B cell (primary cell): Measurements from ENCODE around the gene CCDC91. TPM values are rescaled to one million over a fixed set of nuclear protein-coding genes. Genes with fewer than 3 reads are reported as not detected.

Experiments used
- ATAC-seq: fragments of 200-7000 bp; cut with Tn5 transposase; one replicate; pipeline ENCODE4 v1.10.0; 2021; ENCODE audit warnings: low read depth, mild to moderate bottlenecking, moderate number of reproducible peaks, moderate library complexity
- CTCF ChIA-PET: fragments of 350-600 bp; sonication (Branson Sonifier 250); formaldehyde crosslinking; loops from one replicate; lab custom pipeline; 2021; ENCODE audit warnings: antibody characterized with exemption, inconsistent platforms; lab: Charles Lee
- POLR2A ChIA-PET: fragments of 350-600 bp; sonication (Branson Sonifier 250); formaldehyde crosslinking; loops from one replicate; lab custom pipeline; 2021; ENCODE audit warnings: antibody characterized with exemption; lab: Charles Lee
- DNase-seq: peaks from one replicate; pipeline ENCODE4 v3.0.0; 2013
- H2AFZ ChIP-seq: 2 replicates; pipeline ENCODE4 v1.6.1; 2012; ENCODE audit warnings: mild to moderate bottlenecking, low read depth, low read length; ENCODE audit not compliant: insufficient read depth, poor library complexity, severe bottlenecking
- H3K27ac ChIP-seq, 2 donors: 1 replicate in 1 of 2; 2 replicates in 1 of 2; pipeline ENCODE4 v1.5.1; 2012 to 2013; ENCODE audit warnings: low read length in 2 of 2, mild to moderate bottlenecking in 2 of 2, moderate library complexity in 1 of 2
- H3K27me3 ChIP-seq, 4 experiments: fragments of 200-600 bp in 1 of 4; sonication (generic) in 1 of 4; replicated peaks in 1 of 4; 1 replicate in 2 of 4; 2 replicates in 2 of 4; pipeline versions ENCODE4 v1.6.1 to v1.7.0; 2013 to 2016; ENCODE audit warnings: low read length in 3 of 4, mild to moderate bottlenecking in 2 of 4, mixed read lengths in 1 of 4, moderate library complexity in 1 of 4; ENCODE audit not compliant: insufficient read depth in 4 of 4, control insufficient read depth in 3 of 4; ENCODE audit errors: control extremely low read depth in 1 of 4
- H3K36me3 ChIP-seq, 2 experiments: replicated peaks in 1 of 2; 1 replicate in 1 of 2; 2 replicates in 1 of 2; pipeline versions ENCODE4 v1.6.1 to v1.7.1; 2013; ENCODE audit warnings: low read length in 1 of 2; ENCODE audit not compliant: insufficient read depth in 2 of 2, control insufficient read depth in 1 of 2; ENCODE audit errors: control extremely low read depth in 1 of 2, extremely low read depth in 1 of 2
- H3K4me1 ChIP-seq, 2 donors: fragments of 200-600 bp in 1 of 2; sonication (generic) in 1 of 2; 1 replicate in 1 of 2; 2 replicates in 1 of 2; pipeline versions ENCODE4 v1.5.1 to v1.6.1; 2013 to 2017; ENCODE audit warnings: low read length in 2 of 2; ENCODE audit not compliant: control insufficient read depth in 2 of 2, insufficient read depth in 2 of 2
- H3K4me2 ChIP-seq: replicated peaks from 2 replicates; pipeline ENCODE3; 2012; ENCODE audit warnings: mild to moderate bottlenecking, low read depth, low read length; ENCODE audit not compliant: poor library complexity, severe bottlenecking
- H3K4me3 ChIP-seq, 5 experiments: fragments of 200-600 bp in 1 of 5; sonication (generic) in 1 of 5; 1 replicate in 3 of 5; 2 replicates in 2 of 5; pipeline versions ENCODE4 v1.5.1 to v1.7.0; 2011 to 2016; ENCODE audit warnings: low read length in 4 of 5, mild to moderate bottlenecking in 4 of 5, low read depth in 2 of 5, control low read depth in 1 of 5, moderate library complexity in 1 of 5; ENCODE audit not compliant: insufficient read depth in 1 of 5; ENCODE audit errors: control extremely low read depth in 1 of 5, extremely low read depth in 1 of 5
- H3K79me2 ChIP-seq: fragments of 200-600 bp; sonication (generic); one replicate; pipeline ENCODE4 v1.6.0; 2016; ENCODE audit warnings: low read length; ENCODE audit not compliant: control insufficient read depth, insufficient read depth
- H3K9ac ChIP-seq: fragments of 200-600 bp; sonication (generic); 2 replicates; pipeline ENCODE4 v1.6.1; 2017; ENCODE audit warnings: mild to moderate bottlenecking, low read length, moderate library complexity
- H3K9me3 ChIP-seq, 3 donors: one replicate each; pipeline versions ENCODE4 v1.6.1 to v1.7.1; 2013; ENCODE audit warnings: low read length in 2 of 3; ENCODE audit not compliant: control insufficient read depth in 2 of 3, insufficient read depth in 1 of 3; ENCODE audit errors: control extremely low read depth in 1 of 3
- H4K20me1 ChIP-seq: 2 replicates; pipeline ENCODE4 v1.6.0; 2012; ENCODE audit warnings: mild to moderate bottlenecking, low read length; ENCODE audit not compliant: insufficient read depth, control insufficient read depth, poor library complexity, severe bottlenecking
- H3K27ac Mint-ChIP-seq: one replicate; pipeline ENCODE4 v1.8.0; 2021; ENCODE audit warnings: mixed read lengths
- H3K27me3 Mint-ChIP-seq: one replicate; pipeline ENCODE4 v1.8.0; 2021; ENCODE audit warnings: mixed read lengths
- H3K4me1 Mint-ChIP-seq: one replicate; pipeline ENCODE4 v1.8.0; 2021; ENCODE audit warnings: mixed read lengths
- H3K4me3 Mint-ChIP-seq: one replicate; pipeline ENCODE4 v1.8.0; 2021; ENCODE audit warnings: mixed read lengths
- H3K9me3 Mint-ChIP-seq: one replicate; pipeline ENCODE4 v1.8.0; 2022; ENCODE audit warnings: mixed read lengths; ENCODE audit not compliant: insufficient read depth
- CTCF ChIP-seq: fragments of 200-600 bp; IDR thresholded peaks from one replicate; pipeline ENCODE4 v1.8.0; 2022; ENCODE audit warnings: antibody characterized with exemption, mild to moderate bottlenecking
- EZH2 ChIP-seq: IDR thresholded peaks from 2 replicates; pipeline ENCODE4 v1.6.1; 2012; ENCODE audit warnings: borderline replicate concordance, low read depth, mild to moderate bottlenecking, moderate library complexity, low read length; ENCODE audit not compliant: insufficient read depth, poor library complexity, severe bottlenecking
- WGBS: methylation state at CpG from one replicate; pipeline ENCODE4 v1.1.5; 2013; ENCODE audit warnings: missing lambda C conversion rate; ENCODE audit not compliant: insufficient coverage; 5-methylcytosine and 5-hydroxymethylcytosine counted together
- intact Hi-C: fragments of 100-400 bp; cut with micrococcal nuclease; formaldehyde crosslinking; loops from one replicate; pipeline ENCODE4 v1.10.0; 2022
- polyA plus RNA-seq: library from polyadenylated mRNA; depleted of rRNA; stranded (reverse); fragments of >200 nt; gene quantifications from 2 replicates; pipeline ENCODE4 v1.2.3, GENCODE V29; 2012
- total RNA-seq, 2 donors: library from RNA; stranded (reverse); fragments of 120-200 nt in 1 of 2; gene quantifications; 1 replicate in 1 of 2; 2 replicates in 1 of 2; pipeline versions ENCODE4 v1.2.3 to v1.2.4, GENCODE V29; 2013 to 2022

The CCDC91 gene
- total and polyA plus RNA-seq, 2 donors (not counting 1 experiment from before 2014, with no cell fraction given), result 10.9 to 64.8 TPM

- WGBS, result 69% methylated on average over 4 of the region's 6 CpGs
- H4K20me1 ChIP-seq, result no peaks in the 10 kb centered on the region
Measured at GRCh38 chr12:28568704-28569103, 378.4 kb downstream of the CCDC91 start.

More at GRCh38 chr12:28568704-28569103, 378.4 kb downstream of the CCDC91 start:
- Mint-ChIP-seq H3K27ac (no peak overlapping the region), H3K4me1 (no peaks in the 10 kb centered on the region), H3K4me3 (no peak overlapping the region), H3K9me3 (no peaks in the 10 kb centered on the region), H3K27me3 (no peaks in the 10 kb centered on the region)
- H3K36me3 ChIP-seq, result no peaks in the 10 kb centered on the region
- CTCF ChIA-PET, result no interaction called here
- POLR2A ChIA-PET, result no interaction called here
- no peak overlapping the region for H2AFZ ChIP-seq
- no peak overlapping the region for H3K9ac ChIP-seq
- no peak overlapping the region for H3K4me2 ChIP-seq
- no peaks in the 10 kb centered on the region for H3K79me2 ChIP-seq
- H3K27ac ChIP-seq, result no peak overlapping the region
- no peaks in the 10 kb centered on the region for H3K9me3 ChIP-seq
- intact Hi-C loops, result no loop called here
- no peak for ATAC-seq
- H3K4me1 ChIP-seq, result no peaks in the 10 kb centered on the region
- no peaks in the 10 kb centered on the region for H3K27me3 ChIP-seq
- DNase-seq, result no peak
- TF ChIP-seq CTCF (no peak), EZH2 (no peak)
- no peak overlapping the region for H3K4me3 ChIP-seq
